SJCRH30 (cell line): ENCODE results near the gene SLC25A45. TPM values are rescaled to one million over a fixed set of nuclear protein-coding genes. Genes with fewer than 3 reads are reported as not detected.

Experiments used
- total RNA-seq: library from RNA; depleted of rRNA; stranded (reverse); fragments of >200 nt; shearing (Covaris generic); gene quantifications from 2 replicates; pipeline ENCODE4 v1.2.3, GENCODE V29; 2014; rRNA removed

Gene SLC25A45
- total RNA-seq, 1 experiment from 2014 or later: 1.1 TPM

Other genes with a start within 250 kb of the SLC25A45 start
- gene SYVN1, start 248.1 kb downstream of the SLC25A45 start, total RNA-seq: 7.8 and 8.4 TPM in 2 replicates
- 0.18 TPM in 1 of 2 replicates, not detected in the other for gene SPDYC, start 212.4 kb downstream of the SLC25A45 start, total RNA-seq
- 41.1 and 49.4 TPM in 2 replicates for gene CAPN1, start 200.7 kb downstream of the SLC25A45 start, total RNA-seq
- gene POLA2, start 120.7 kb downstream of the SLC25A45 start, total RNA-seq: 47.2 and 54.6 TPM in 2 replicates
- gene CDC42EP2, start 67.8 kb downstream of the SLC25A45 start, total RNA-seq: 5.6 and 6.0 TPM in 2 replicates
- 33.0 and 38.0 TPM in 2 replicates for gene DPF2, start 48.8 kb downstream of the SLC25A45 start, total RNA-seq
- gene TIGD3, start 27.9 kb downstream of the SLC25A45 start, total RNA-seq: 0.53 and 0.71 TPM in 2 replicates
- 21.0 and 22.2 TPM in 2 replicates for gene FRMD8, start 4.0 kb upstream of the SLC25A45 start, total RNA-seq
- 6.2 and 12.8 TPM in 2 replicates for gene NEAT1, start 40.2 kb upstream of the SLC25A45 start, total RNA-seq
- gene MALAT1, start 116.4 kb upstream of the SLC25A45 start, total RNA-seq: 496 and 686 TPM in 2 replicates
- 39.1 and 41.8 TPM in 2 replicates for gene SCYL1, start 142.4 kb upstream of the SLC25A45 start, total RNA-seq
- gene LTBP3, start 175.7 kb upstream of the SLC25A45 start, total RNA-seq: 13.2 and 17.2 TPM in 2 replicates
- gene ZNRD2, start 187.8 kb upstream of the SLC25A45 start, total RNA-seq: 30.6 and 32.6 TPM in 2 replicates
- gene FAM89B, start 189.9 kb upstream of the SLC25A45 start, total RNA-seq: 18.3 and 21.5 TPM in 2 replicates
- gene EHBP1L1, start 193.4 kb upstream of the SLC25A45 start, total RNA-seq: 16.8 and 18.5 TPM in 2 replicates
- 0.28 TPM in 1 of 2 replicates, not detected in the other for gene KCNK7, start 213.2 kb upstream of the SLC25A45 start, total RNA-seq
- 20.5 and 24.3 TPM in 2 replicates for gene MAP3K11, start 231.6 kb upstream of the SLC25A45 start, total RNA-seq
- 24.3 and 27.1 TPM in 2 replicates for gene PCNX3, start 233.1 kb upstream of the SLC25A45 start, total RNA-seq